ENCODE results near the gene CCL17. TPM values are rescaled to one million over a fixed set of nuclear protein-coding genes. Genes with fewer than 3 reads are reported as not detected.

The CCL17 gene
- total RNA-seq, result not detected

GRCh38 chr16:57403965-57404817, at the start of gene CCL17:
Gene CCL17 (plus strand): TSS chr16:57404767. CDS start chr16:57413933, 9,166 bp downstream.
- Histone ChIP-seq H3K27ac (no peak within 1 kb of the TSS), H3K4me1 (peaks cover 0 to under 1% of the 10 kb centered on the region in 2 donors), H3K36me3 (no peaks in the 10 kb centered on the region), H3K9me3 (no peaks in the 10 kb centered on the region), H3K27me3 (no peaks in the 10 kb centered on the region), H3K4me3 (no peak within 1 kb of the TSS)
- no peak for TF ChIP-seq CTCF (IDR thresholded peaks at IDR 0.05)
- DNase-seq (ENCODE audit: low spot score), result no peak

- no peak for TF ChIP-seq CTCF (IDR thresholded peaks at IDR 0.05)
- no peak overlapping the region for H3K27ac ChIP-seq
- H3K4me3 ChIP-seq, result no peak overlapping the region
- no peaks in the 10 kb centered on the region for H3K9me3 ChIP-seq
- no peaks in the 10 kb centered on the region for H3K27me3 ChIP-seq
- DNase-seq (ENCODE audit: low spot score), result peak; percentile 9
- no peaks in the 10 kb centered on the region for H3K36me3 ChIP-seq
- no peaks in the 10 kb centered on the region for H3K4me1 ChIP-seq
These were observed 48.6 kb upstream of the CCL17 start for GRCh38 chr16:57355898-57356414.

GRCh38 chr16:57356547-57356946, 48.0 kb upstream of the CCL17 start:
- Histone ChIP-seq H3K36me3 (no peaks in the 10 kb centered on the region), H3K9me3 (no peaks in the 10 kb centered on the region), H3K27ac (no peak overlapping the region), H3K4me3 (no peak overlapping the region), H3K4me1 (no peaks in the 10 kb centered on the region), H3K27me3 (no peaks in the 10 kb centered on the region)
- no peak for TF ChIP-seq CTCF (IDR thresholded peaks at IDR 0.05)
- no peak for DNase-seq (ENCODE audit: low spot score)

- H3K36me3 ChIP-seq, result no peaks in the 10 kb centered on the region
- H3K9me3 ChIP-seq, result no peaks in the 10 kb centered on the region
- DNase-seq (ENCODE audit: low spot score), result no peak
- H3K27ac ChIP-seq, result no peak overlapping the region
- H3K27me3 ChIP-seq, result no peaks in the 10 kb centered on the region
- no peak for TF ChIP-seq CTCF (IDR thresholded peaks at IDR 0.05)
- H3K4me3 ChIP-seq, result no peak overlapping the region
- H3K4me1 ChIP-seq, result no peaks in the 10 kb centered on the region
These were observed 47.1 kb upstream of the CCL17 start for GRCh38 chr16:57357330-57358085.

GRCh38 chr16:57358086-57358420, 46.5 kb upstream of the CCL17 start:
- Histone ChIP-seq H3K36me3 (no peaks in the 10 kb centered on the region), H3K4me1 (no peaks in the 10 kb centered on the region), H3K9me3 (no peaks in the 10 kb centered on the region), H3K27ac (no peak overlapping the region), H3K4me3 (no peak overlapping the region), H3K27me3 (no peaks in the 10 kb centered on the region)
- no peak for DNase-seq (ENCODE audit: low spot score)
- no peak for TF ChIP-seq CTCF (IDR thresholded peaks at IDR 0.05)
